ENCODE results near the gene VPS41.

DNA sequence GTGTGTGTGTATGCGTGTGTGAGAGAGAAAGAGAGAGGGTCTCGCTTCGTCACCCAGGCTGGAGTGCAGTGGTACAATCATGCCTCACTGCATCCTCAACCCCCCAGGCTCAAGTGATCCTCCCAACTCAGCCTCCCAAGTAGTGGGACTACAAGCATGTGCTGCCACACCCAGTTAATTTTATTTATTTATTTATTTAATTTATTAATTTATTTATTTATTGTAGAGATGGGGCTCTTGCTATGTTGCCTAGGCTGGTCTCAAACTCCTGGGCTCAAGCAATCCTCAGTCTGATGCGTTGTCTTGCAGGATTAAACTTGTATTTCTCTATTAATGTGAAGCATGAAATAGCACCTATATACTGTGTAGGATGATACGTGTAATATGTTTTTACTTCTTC lies 46.9 kb upstream of the VPS41 start:
- TF ChIP-seq ZNF239 (tag by site-specific recombination; IDR thresholded peaks at IDR 0.05) (no peak), ZNF354C (tag by site-specific recombination; IDR thresholded peaks at IDR 0.05; ENCODE audit: borderline replicate concordance, low read depth) (no peak), ZNF274 (IDR thresholded peaks at IDR 0.05; ENCODE audit: low read length) (no peak), ZNF274 (tag by site-specific recombination; IDR thresholded peaks at IDR 0.05; ENCODE audit: borderline replicate concordance) (no peak), KLF16 (tag by site-specific recombination; IDR thresholded peaks at IDR 0.05) (no peak), ZNF423 (tag by site-specific recombination; IDR thresholded peaks at IDR 0.05) (no peak), YY1 (tag by site-specific recombination; IDR thresholded peaks at IDR 0.05) (no peak), RBAK (tag by site-specific recombination; IDR thresholded peaks at IDR 0.05) (no peak)
- TF ChIP-seq, protein P1, sequence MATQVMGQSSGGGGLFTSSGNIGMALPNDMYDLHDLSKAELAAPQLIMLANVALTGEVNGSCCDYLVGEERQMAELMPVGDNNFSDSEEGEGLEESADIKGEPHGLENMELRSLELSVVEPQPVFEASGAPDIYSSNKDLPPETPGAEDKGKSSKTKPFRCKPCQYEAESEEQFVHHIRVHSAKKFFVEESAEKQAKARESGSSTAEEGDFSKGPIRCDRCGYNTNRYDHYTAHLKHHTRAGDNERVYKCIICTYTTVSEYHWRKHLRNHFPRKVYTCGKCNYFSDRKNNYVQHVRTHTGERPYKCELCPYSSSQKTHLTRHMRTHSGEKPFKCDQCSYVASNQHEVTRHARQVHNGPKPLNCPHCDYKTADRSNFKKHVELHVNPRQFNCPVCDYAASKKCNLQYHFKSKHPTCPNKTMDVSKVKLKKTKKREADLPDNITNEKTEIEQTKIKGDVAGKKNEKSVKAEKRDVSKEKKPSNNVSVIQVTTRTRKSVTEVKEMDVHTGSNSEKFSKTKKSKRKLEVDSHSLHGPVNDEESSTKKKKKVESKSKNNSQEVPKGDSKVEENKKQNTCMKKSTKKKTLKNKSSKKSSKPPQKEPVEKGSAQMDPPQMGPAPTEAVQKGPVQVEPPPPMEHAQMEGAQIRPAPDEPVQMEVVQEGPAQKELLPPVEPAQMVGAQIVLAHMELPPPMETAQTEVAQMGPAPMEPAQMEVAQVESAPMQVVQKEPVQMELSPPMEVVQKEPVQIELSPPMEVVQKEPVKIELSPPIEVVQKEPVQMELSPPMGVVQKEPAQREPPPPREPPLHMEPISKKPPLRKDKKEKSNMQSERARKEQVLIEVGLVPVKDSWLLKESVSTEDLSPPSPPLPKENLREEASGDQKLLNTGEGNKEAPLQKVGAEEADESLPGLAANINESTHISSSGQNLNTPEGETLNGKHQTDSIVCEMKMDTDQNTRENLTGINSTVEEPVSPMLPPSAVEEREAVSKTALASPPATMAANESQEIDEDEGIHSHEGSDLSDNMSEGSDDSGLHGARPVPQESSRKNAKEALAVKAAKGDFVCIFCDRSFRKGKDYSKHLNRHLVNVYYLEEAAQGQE (tag by site-specific recombination; IDR thresholded peaks at IDR 0.05) = no peak
- TF ChIP-seq, protein P2, sequence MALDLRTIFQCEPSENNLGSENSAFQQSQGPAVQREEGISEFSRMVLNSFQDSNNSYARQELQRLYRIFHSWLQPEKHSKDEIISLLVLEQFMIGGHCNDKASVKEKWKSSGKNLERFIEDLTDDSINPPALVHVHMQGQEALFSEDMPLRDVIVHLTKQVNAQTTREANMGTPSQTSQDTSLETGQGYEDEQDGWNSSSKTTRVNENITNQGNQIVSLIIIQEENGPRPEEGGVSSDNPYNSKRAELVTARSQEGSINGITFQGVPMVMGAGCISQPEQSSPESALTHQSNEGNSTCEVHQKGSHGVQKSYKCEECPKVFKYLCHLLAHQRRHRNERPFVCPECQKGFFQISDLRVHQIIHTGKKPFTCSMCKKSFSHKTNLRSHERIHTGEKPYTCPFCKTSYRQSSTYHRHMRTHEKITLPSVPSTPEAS (tag by site-specific recombination; IDR thresholded peaks at IDR 0.05) = no peak
- TF ChIP-seq, protein P3, sequence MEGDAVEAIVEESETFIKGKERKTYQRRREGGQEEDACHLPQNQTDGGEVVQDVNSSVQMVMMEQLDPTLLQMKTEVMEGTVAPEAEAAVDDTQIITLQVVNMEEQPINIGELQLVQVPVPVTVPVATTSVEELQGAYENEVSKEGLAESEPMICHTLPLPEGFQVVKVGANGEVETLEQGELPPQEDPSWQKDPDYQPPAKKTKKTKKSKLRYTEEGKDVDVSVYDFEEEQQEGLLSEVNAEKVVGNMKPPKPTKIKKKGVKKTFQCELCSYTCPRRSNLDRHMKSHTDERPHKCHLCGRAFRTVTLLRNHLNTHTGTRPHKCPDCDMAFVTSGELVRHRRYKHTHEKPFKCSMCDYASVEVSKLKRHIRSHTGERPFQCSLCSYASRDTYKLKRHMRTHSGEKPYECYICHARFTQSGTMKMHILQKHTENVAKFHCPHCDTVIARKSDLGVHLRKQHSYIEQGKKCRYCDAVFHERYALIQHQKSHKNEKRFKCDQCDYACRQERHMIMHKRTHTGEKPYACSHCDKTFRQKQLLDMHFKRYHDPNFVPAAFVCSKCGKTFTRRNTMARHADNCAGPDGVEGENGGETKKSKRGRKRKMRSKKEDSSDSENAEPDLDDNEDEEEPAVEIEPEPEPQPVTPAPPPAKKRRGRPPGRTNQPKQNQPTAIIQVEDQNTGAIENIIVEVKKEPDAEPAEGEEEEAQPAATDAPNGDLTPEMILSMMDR (tag by site-specific recombination; IDR thresholded peaks at IDR 0.05) = no peak
- TF ChIP-seq, protein P4, sequence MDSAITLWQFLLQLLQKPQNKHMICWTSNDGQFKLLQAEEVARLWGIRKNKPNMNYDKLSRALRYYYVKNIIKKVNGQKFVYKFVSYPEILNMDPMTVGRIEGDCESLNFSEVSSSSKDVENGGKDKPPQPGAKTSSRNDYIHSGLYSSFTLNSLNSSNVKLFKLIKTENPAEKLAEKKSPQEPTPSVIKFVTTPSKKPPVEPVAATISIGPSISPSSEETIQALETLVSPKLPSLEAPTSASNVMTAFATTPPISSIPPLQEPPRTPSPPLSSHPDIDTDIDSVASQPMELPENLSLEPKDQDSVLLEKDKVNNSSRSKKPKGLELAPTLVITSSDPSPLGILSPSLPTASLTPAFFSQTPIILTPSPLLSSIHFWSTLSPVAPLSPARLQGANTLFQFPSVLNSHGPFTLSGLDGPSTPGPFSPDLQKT (IDR thresholded peaks at IDR 0.05; ENCODE audit: borderline replicate concordance, low read depth, low read length) = no peak
- TF ChIP-seq, protein P5, sequence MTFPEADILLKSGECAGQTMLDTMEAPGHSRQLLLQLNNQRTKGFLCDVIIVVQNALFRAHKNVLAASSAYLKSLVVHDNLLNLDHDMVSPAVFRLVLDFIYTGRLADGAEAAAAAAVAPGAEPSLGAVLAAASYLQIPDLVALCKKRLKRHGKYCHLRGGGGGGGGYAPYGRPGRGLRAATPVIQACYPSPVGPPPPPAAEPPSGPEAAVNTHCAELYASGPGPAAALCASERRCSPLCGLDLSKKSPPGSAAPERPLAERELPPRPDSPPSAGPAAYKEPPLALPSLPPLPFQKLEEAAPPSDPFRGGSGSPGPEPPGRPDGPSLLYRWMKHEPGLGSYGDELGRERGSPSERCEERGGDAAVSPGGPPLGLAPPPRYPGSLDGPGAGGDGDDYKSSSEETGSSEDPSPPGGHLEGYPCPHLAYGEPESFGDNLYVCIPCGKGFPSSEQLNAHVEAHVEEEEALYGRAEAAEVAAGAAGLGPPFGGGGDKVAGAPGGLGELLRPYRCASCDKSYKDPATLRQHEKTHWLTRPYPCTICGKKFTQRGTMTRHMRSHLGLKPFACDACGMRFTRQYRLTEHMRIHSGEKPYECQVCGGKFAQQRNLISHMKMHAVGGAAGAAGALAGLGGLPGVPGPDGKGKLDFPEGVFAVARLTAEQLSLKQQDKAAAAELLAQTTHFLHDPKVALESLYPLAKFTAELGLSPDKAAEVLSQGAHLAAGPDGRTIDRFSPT (tag by site-specific recombination; IDR thresholded peaks at IDR 0.05) = no peak

All from HEK293 (cell line).